ENCODE results near the gene PHACTR3.

Gene PHACTR3

GRCh38 chr20:59705651-59706399 is 101.5 kb downstream of the PHACTR3 start:
- DNase-seq, result no peak

- DNase-seq, result no peak
Measured at GRCh38 chr20:59706400-59706693, 102.0 kb downstream of the PHACTR3 start.

GRCh38 chr20:59708326-59708725 is 104.0 kb downstream of the PHACTR3 start:
- no peak for DNase-seq

- no peak for DNase-seq
Measured at GRCh38 chr20:59709636-59710035, 105.3 kb downstream of the PHACTR3 start.

GRCh38 chr20:59718071-59718470 is 113.7 kb downstream of the PHACTR3 start:
- DNase-seq, result no peak

- no peak for DNase-seq
Measured at GRCh38 chr20:59718751-59719150, 114.4 kb downstream of the PHACTR3 start.

- DNase-seq, result no peak
Measured at GRCh38 chr20:59720013-59720412, 115.7 kb downstream of the PHACTR3 start.

- no peak for DNase-seq
Measured at GRCh38 chr20:59721386-59721785, 117.0 kb downstream of the PHACTR3 start.

GRCh38 chr20:59723108-59723500 is 118.8 kb downstream of the PHACTR3 start:
- no peak for DNase-seq

GRCh38 chr20:59723607-59724456 is 119.5 kb downstream of the PHACTR3 start:
- DNase-seq, result peak; percentile 17 to 32

- peak in 1 of 2 experiments; percentile 19 for DNase-seq
Measured at GRCh38 chr20:59724457-59725366, 120.4 kb downstream of the PHACTR3 start.

- no peak for DNase-seq
Measured at GRCh38 chr20:59725476-59726280, 121.3 kb downstream of the PHACTR3 start.

- DNase-seq, result no peak
Measured at GRCh38 chr20:59726281-59726595, 121.9 kb downstream of the PHACTR3 start.

GRCh38 chr20:59728722-59729430 is 124.5 kb downstream of the PHACTR3 start:
- DNase-seq, result no peak

GRCh38 chr20:59729506-59729905 is 125.2 kb downstream of the PHACTR3 start:
- DNase-seq, result no peak

GRCh38 chr20:59730722-59731121 is 126.4 kb downstream of the PHACTR3 start:
- no peak for DNase-seq

GRCh38 chr20:59731376-59731775 is 127.0 kb downstream of the PHACTR3 start:
- no peak for DNase-seq

GRCh38 chr20:59733351-59733750 is 129.0 kb downstream of the PHACTR3 start:
- no peak for DNase-seq

- no peak for DNase-seq
Measured at GRCh38 chr20:59735486-59735885, 131.1 kb downstream of the PHACTR3 start.

- no peak for DNase-seq
Measured at GRCh38 chr20:59735917-59736316, 131.6 kb downstream of the PHACTR3 start.

- DNase-seq, result no peak
Measured at GRCh38 chr20:59736366-59736765, 132.0 kb downstream of the PHACTR3 start.

Measured in NCI-H187 (cell line).